ENCODE measurements around the gene HBE1. TPM values are rescaled to one million over a fixed set of nuclear protein-coding genes. Genes with fewer than 3 reads are reported as not detected.

Gene HBE1
- total and polyA plus RNA-seq, 8 donors = 3.5 TPM; not detected in 7

- H3K27me3 ChIP-seq = no peaks in the 10 kb centered on the region
- intact Hi-C loops (cut with DNase I) = no loop called here
- FAIRE-seq (no peak), DNase-seq (no peak), ATAC-seq (no peak)
- no peaks in the 10 kb centered on the region for H3K9me3 ChIP-seq
- no peak for TF ChIP-seq CTCF (IDR thresholded peaks at IDR 0.05)
- H3K36me3 ChIP-seq = no peaks in the 10 kb centered on the region
- H3K27ac ChIP-seq = no peak overlapping the region
- no peaks in the 10 kb centered on the region for H3K4me1 ChIP-seq
- H3K4me3 ChIP-seq = no peak overlapping the region
Observed at GRCh38 chr11:5289696-5290095, 20.0 kb upstream of the HBE1 start.

GRCh38 chr11:5288906-5289550, 19.3 kb upstream of the HBE1 start:
- no peak for ATAC-seq

GRCh38 chr11:5288108-5288905, 18.6 kb upstream of the HBE1 start:
- WGBS, 2 donors = 60 to 71% methylated on average over 7 of the region's 7 CpGs
- intact Hi-C loops (cut with DNase I) = no loop called here
- TF ChIP-seq CTCF (IDR thresholded peaks at IDR 0.05) = no peak
- FAIRE-seq (no peak), DNase-seq (no peak), ATAC-seq (no peak)
- H3K9me3 ChIP-seq = no peaks in the 10 kb centered on the region
- H3K36me3 ChIP-seq = no peaks in the 10 kb centered on the region
- no peak overlapping the region for H3K4me3 ChIP-seq
- no peak overlapping the region for H3K27ac ChIP-seq
- no peaks in the 10 kb centered on the region for H3K4me1 ChIP-seq
- H3K27me3 ChIP-seq = no peaks in the 10 kb centered on the region

More at GRCh38 chr11:5288906-5289550, 19.3 kb upstream of the HBE1 start:
- no peaks in the 10 kb centered on the region for H3K36me3 ChIP-seq
- DNase-seq (no peak), FAIRE-seq (no peak)
- H3K27me3 ChIP-seq = no peaks in the 10 kb centered on the region
- no peaks in the 10 kb centered on the region for H3K9me3 ChIP-seq
- H3K4me3 ChIP-seq = no peak overlapping the region
- H3K4me1 ChIP-seq = no peaks in the 10 kb centered on the region
- WGBS, 2 donors = 69 to 72% methylated on average over 6 of the region's 6 CpGs
- intact Hi-C loops (cut with DNase I) = no loop called here
- H3K27ac ChIP-seq = no peak overlapping the region
- TF ChIP-seq CTCF (IDR thresholded peaks at IDR 0.05) = no peak

GRCh38 chr11:5286901-5287300, 17.2 kb upstream of the HBE1 start:
- Histone ChIP-seq H3K27ac (no peak overlapping the region), H3K36me3 (no peaks in the 10 kb centered on the region), H3K4me3 (no peak overlapping the region), H3K27me3 (no peaks in the 10 kb centered on the region), H3K9me3 (no peaks in the 10 kb centered on the region), H3K4me1 (no peaks in the 10 kb centered on the region)
- intact Hi-C loops (cut with DNase I) = no loop called here
- FAIRE-seq = no peak
- 48 to 56% methylated on average over 3 of the region's 3 CpGs for WGBS, 2 donors
- no peak for DNase-seq
- no peak for ATAC-seq
- no peak for TF ChIP-seq CTCF (IDR thresholded peaks at IDR 0.05)

- no peak for FAIRE-seq
Observed at GRCh38 chr11:5286351-5286750, 16.6 kb upstream of the HBE1 start.

More at GRCh38 chr11:5286351-5286750, 16.6 kb upstream of the HBE1 start:
- H3K27ac ChIP-seq = no peak overlapping the region
- DNase-seq = no peak
- no peaks in the 10 kb centered on the region for H3K36me3 ChIP-seq
- no peaks in the 10 kb centered on the region for H3K4me1 ChIP-seq
- no peak for ATAC-seq
- 24 to 26% methylated on average over 1 of the region's 1 CpG for WGBS, 2 donors
- TF ChIP-seq CTCF (IDR thresholded peaks at IDR 0.05) = no peak
- no peaks in the 10 kb centered on the region for H3K9me3 ChIP-seq
- intact Hi-C loops (cut with DNase I) = no loop called here
- H3K27me3 ChIP-seq = no peaks in the 10 kb centered on the region
- no peak overlapping the region for H3K4me3 ChIP-seq
